ENCODE measurements around the gene ITGA2B.
"Not testable (repeated sequence)": the region's sequence is repeated elsewhere in the genome, so short reads cannot be mapped to it uniquely, and the experiment has no call there.

Gene ITGA2B

GRCh38 chr17:44354582-44355561, 34.6 kb downstream of the ITGA2B start:
- DNase-seq (ENCODE audit: extremely low spot score, insufficient read length, low read depth), result peak; percentile 65
- peak; percentile 47 for FAIRE-seq

DNA sequence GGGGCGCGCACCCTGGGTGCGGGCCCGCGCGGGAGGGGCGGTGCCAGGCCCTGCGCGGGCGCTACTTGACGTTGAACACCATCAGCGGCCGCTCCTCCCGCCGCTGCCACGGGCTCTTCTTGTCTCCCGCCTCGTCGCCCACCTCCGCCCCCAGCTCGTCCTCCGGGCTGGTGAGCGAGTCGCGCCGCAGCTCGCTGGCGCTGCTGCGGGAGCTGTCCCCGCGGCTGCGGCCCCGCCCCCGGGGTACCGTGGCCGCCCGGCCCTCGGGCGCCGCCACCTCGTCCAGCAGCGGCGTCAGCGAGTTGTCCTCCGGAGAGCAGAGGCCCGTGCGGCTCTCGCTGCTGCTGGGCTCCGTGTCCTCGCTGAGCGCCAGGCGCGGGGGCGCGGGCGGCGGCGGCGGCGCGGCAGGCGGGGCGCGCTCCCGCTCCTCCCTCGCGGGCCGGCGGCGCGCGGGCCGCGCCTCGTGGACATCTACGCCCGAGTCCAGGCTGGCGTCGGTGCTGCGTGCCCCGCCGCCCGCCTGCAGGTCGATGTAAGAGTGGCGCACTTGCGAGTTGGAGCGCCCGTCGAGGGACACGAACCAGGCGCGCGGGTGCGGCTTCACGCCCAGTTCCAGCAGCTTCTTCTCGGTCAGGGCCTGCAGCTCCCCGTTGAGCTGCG, 35.6 kb downstream of the ITGA2B start:
- DNase-seq (ENCODE audit: extremely low spot score, insufficient read length, low read depth), result no peak
- no peak for FAIRE-seq

DNA sequence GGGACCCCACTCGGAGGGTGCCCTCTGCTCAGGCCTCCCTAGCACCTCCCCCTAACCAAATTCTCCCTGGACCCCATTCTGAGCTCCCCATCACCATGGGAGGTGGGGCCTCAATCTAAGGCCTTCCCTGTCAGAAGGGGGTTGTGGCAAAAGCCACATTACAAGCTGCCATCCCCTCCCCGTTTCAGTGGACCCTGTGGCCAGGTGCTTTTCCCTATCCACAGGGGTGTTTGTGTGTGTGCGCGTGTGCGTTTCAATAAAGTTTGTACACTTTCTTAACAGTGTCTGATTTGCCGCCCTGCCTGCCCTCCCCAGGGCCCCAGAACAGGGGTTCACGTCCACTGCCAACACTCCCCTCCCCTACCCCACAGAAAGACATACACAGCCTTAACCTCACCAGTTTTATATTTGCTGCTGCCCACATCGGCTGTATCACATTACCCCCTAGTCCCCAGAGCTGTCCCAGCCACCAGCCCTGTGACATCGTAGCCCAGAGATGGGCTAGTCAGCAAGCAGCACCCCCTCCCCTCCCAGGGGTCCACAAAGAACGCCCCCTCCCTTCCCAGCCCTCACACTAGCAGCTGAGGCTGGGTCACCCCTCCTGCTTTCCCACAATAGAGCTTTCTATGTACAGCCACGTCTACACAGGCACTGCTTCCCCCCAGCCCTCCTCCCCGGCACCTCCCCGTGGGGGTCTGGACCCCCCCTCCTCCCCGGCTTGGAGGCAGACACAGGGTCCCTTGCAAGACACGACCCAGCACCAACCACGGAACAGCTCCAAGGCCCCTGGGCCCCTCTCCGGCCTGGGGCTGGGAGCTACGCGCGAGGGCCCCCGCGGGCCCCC, 36.4 kb downstream of the ITGA2B start:
- FAIRE-seq (no peak), DNase-seq (ENCODE audit: extremely low spot score, insufficient read length, low read depth) (no peak)

DNA sequence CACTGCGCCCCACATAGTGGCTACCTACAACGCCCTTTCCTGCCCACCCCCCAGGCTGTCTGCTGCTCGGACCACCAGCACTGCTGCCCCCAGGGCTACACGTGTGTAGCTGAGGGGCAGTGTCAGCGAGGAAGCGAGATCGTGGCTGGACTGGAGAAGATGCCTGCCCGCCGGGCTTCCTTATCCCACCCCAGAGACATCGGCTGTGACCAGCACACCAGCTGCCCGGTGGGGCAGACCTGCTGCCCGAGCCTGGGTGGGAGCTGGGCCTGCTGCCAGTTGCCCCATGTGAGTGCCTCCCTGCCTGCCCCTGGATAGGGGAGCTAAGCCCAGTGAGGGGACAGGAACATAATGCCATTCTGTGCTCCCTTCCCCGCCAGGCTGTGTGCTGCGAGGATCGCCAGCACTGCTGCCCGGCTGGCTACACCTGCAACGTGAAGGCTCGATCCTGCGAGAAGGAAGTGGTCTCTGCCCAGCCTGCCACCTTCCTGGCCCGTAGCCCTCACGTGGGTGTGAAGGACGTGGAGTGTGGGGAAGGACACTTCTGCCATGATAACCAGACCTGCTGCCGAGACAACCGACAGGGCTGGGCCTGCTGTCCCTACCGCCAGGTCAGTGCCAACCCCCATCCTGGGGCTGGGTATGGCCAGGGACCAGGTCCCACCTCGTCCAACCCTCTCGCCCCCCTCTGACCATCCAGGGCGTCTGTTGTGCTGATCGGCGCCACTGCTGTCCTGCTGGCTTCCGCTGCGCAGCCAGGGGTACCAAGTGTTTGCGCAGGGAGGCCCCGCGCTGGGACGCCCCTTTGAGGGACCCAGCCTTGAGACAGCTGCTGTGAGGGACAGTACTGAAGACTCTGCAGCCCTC, 37.3 kb downstream of the ITGA2B start:
- FAIRE-seq (no peak), DNase-seq (ENCODE audit: extremely low spot score, insufficient read length, low read depth) (no peak)

DNA sequence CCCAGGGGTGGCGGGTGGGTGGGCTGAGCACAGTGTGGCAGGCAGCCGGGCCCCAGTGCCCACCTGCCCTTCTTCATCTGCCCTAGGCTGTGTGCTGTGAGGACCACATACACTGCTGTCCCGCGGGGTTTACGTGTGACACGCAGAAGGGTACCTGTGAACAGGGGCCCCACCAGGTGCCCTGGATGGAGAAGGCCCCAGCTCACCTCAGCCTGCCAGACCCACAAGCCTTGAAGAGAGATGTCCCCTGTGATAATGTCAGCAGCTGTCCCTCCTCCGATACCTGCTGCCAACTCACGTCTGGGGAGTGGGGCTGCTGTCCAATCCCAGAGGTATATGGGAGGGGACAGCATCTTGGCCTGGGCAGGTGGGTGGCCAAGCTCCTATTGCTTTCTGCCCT, 38.0 kb downstream of the ITGA2B start:
- FAIRE-seq (no peak), DNase-seq (ENCODE audit: extremely low spot score, insufficient read length, low read depth) (no peak)

- peak; percentile 67 for DNase-seq (ENCODE audit: extremely low spot score, insufficient read length, low read depth)
- peak; percentile 90 for FAIRE-seq
These were observed 38.7 kb downstream of the ITGA2B start for GRCh38 chr17:44350733-44351226.

DNA sequence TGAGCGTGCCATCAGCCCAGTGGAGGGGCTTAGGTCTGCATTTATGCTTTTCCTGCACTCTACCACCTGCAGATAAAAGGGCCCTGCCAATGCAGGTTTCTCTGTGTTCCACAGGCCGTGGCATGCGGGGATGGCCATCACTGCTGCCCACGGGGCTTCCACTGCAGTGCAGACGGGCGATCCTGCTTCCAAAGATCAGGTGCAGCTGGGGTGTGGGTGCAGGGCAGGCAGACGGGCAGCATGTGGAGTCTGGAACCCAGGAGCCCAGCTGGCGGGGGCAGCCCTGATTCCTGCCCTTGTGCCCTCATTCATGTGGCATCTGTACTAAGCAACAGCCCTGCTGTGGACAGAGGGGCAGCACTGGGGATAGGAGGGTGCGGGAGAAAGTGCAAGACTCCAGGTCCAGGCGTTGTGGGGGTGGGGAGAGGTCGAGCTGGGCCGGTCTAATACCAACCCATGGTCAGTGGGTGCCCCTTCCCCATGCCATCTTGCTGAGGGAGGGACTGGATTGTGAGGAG, 39.8 kb downstream of the ITGA2B start:
- FAIRE-seq (no peak), DNase-seq (ENCODE audit: extremely low spot score, insufficient read length, low read depth) (no peak)

GRCh38 chr17:44348988-44349364, 40.5 kb downstream of the ITGA2B start:
- DNase-seq (ENCODE audit: extremely low spot score, insufficient read length, low read depth) (no peak), FAIRE-seq (no peak)

DNA sequence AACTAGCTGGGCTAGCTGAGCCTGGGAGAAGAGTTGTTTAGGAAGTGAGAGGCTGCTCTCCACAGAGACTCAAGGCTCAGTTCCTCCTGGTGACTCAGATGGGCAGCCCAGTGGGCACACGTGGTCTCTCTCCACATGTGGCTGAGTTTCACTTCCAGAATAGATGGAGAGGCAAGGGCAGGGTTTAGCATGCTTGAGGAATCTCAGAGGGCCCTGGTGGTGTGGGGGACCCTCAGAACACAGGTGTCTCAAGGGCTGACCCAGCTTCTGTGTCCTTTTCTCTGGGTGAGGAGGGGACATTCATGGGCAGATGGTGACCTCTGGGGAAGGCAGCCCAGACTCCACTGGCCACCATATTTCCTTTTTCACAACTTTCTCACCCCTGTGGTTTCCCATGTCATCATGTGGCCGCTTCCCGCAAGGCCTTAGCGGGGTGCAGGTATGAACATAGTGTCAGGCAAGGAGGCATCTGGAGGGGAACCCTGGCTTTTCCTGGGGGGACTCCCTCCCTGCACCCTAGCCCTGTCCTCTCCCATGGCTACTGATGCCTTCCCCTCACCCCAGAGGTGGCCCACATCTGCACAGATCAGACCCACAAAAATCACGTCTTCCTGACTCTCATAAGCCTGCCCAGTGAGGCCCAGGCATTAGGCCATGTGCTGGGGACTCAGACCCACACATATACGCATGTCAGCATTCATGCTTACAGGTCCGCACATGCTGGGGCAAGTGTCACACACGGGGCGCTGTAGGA, 41.0 kb downstream of the ITGA2B start:
- DNase-seq (ENCODE audit: extremely low spot score, insufficient read length, low read depth), result peak; percentile 74
- peak; percentile 93 for FAIRE-seq

DNA sequence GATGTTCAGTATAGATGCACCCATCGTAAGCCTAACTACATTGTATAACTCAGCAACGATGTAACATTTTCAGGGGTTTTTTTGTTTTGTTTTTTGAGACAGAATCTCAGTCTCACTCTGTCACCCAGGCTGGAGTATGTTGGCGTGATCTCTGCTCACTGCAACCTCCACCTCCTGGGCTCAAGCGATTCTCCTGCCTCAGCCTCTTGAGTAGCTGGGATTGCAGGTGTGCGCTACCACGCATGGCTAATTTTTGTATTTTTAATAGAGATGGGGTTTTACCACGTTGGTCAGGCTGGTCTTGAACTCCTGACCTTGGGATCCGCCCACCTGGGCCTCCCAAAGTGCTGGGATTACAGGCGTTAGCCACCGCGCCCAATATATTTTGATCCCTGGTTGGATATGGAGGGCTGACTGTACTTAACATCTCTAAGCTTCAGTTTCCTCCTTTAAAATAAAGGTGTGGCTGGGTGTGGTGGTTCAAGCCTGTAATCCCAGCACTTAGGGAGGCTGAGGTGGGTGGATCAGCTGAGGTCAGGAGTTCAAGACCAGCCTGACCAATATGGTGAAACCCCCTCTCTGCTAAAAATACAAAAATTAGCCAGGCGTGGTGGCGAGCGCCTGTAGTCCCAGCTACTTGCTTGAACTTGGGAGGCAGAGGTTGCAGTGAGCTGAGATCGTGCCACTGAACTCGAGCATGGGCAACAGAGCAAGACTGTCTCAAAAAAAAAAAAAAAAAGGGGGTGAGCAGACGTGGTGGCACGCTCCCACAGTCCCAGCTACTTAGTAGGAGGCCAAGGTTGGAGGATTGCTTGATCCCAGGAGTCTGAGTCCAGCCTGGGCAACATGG, 42.0 kb downstream of the ITGA2B start:
- not testable (repeated sequence) for DNase-seq (ENCODE audit: extremely low spot score, insufficient read length, low read depth)
- FAIRE-seq, result peak; percentile 84

GRCh38 chr17:44346064-44346844, 43.2 kb downstream of the ITGA2B start:
- DNase-seq (ENCODE audit: extremely low spot score, insufficient read length, low read depth) (no peak), FAIRE-seq (no peak)

- DNase-seq (ENCODE audit: extremely low spot score, insufficient read length, low read depth) (no peak), FAIRE-seq (peak; percentile 80)
These were observed 43.9 kb downstream of the ITGA2B start for GRCh38 chr17:44345454-44346026.

- DNase-seq (ENCODE audit: extremely low spot score, insufficient read length, low read depth) (peak; percentile 88), FAIRE-seq (peak; percentile 95)
These were observed 44.5 kb downstream of the ITGA2B start, which contains the start of gene GRN for GRCh38 chr17:44344939-44345453. TSS of gene GRN (plus strand) at chr17:44345302. CDS start at chr17:44349165, 3,863 bp downstream.

DNA sequence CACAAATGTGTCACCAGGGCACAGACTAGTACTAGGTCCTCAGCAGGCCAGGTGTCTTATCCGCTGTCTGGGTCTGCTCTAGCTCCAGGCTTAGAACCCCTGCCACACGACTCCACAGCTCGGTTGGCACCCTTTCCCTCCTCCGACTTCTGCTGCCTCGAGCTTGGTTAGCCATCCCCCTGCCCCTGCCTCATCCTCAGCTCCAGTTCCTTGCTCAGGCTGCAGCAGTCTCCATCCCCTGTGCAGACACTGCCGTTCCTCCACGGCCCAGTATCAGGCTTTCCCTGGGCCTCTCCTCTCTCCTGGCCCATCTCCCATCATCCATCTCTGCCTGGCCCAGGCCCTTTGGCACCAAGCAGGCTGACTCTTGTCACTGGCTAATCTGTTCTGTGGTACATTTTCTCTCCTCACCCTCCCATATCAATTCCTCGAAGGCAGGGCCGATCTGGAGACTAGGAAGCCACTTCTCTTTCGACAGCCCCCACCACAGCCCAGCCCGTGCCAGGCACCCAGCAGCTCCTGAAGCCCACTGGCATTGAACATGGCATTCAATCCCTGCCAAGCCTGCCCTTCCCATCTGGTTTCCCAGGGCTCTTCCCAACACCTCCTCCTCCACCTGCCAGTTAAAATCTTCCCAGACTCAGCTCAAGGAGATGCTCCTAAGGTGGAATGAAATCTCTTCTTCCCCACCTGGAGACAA, 45.8 kb downstream of the ITGA2B start:
- FAIRE-seq, result no peak

GRCh38 chr17:44340553-44340952, 48.9 kb downstream of the ITGA2B start:
- DNase-seq (ENCODE audit: extremely low spot score, insufficient read length, low read depth); FAIRE-seq: not testable (repeated sequence)

More for the DNA sequence above, 45.8 kb downstream of the ITGA2B start:
- no peak for DNase-seq (ENCODE audit: extremely low spot score, insufficient read length, low read depth)

All from GM18507 (cell line).